Activated naive CD8-positive, alpha-beta T cell (primary cell): ENCODE measurements around the gene CD300A.

Experiments
- H3K27ac Mint-ChIP-seq: one replicate; pipeline ENCODE4 v1.8.0; 2021; ENCODE audit warnings: mixed read lengths
- H3K27me3 Mint-ChIP-seq: one replicate; pipeline ENCODE4 v1.8.0; 2021; ENCODE audit warnings: mixed read lengths
- H3K36me3 Mint-ChIP-seq: one replicate; pipeline ENCODE4 v1.8.0; 2021; ENCODE audit warnings: mixed read lengths
- H3K4me1 Mint-ChIP-seq: one replicate; pipeline ENCODE4 v1.8.0; 2021; ENCODE audit warnings: low read depth, mixed read lengths
- H3K4me3 Mint-ChIP-seq: one replicate; pipeline ENCODE4 v1.8.0; 2021; ENCODE audit warnings: mild to moderate bottlenecking, mixed read lengths
- H3K9me3 Mint-ChIP-seq: one replicate; pipeline ENCODE4 v1.8.0; 2021; ENCODE audit warnings: low read depth, mixed read lengths

The CD300A gene

GRCh38 chr17:74466111-74466827 is at the start of gene CD300A:
Gene CD300A, plus strand, starts transcription at chr17:74466634. Its CDS starts 70 bp downstream, at chr17:74466704.
- Mint-ChIP-seq H3K4me3 (peak within 1 kb of the TSS; percentile 77), H3K4me1 (peaks cover 25% of the 10 kb centered on the region), H3K27ac (peak within 1 kb of the TSS; percentile 72), H3K27me3 (no peaks in the 10 kb centered on the region), H3K36me3 (no peaks in the 10 kb centered on the region), H3K9me3 (no peaks in the 10 kb centered on the region)

GRCh38 chr17:74417178-74418045 is 49.0 kb upstream of the CD300A start:
- no peaks in the 10 kb centered on the region for H3K4me1 Mint-ChIP-seq
- H3K9me3 Mint-ChIP-seq: no peaks in the 10 kb centered on the region
- no peak overlapping the region for H3K27ac Mint-ChIP-seq
- no peaks in the 10 kb centered on the region for H3K27me3 Mint-ChIP-seq
- H3K4me3 Mint-ChIP-seq: no peak overlapping the region
- no peaks in the 10 kb centered on the region for H3K36me3 Mint-ChIP-seq

GRCh38 chr17:74419928-74420411 is 46.5 kb upstream of the CD300A start:
- no peaks in the 10 kb centered on the region for H3K27me3 Mint-ChIP-seq
- H3K4me1 Mint-ChIP-seq: no peaks in the 10 kb centered on the region
- H3K36me3 Mint-ChIP-seq: no peaks in the 10 kb centered on the region
- no peaks in the 10 kb centered on the region for H3K9me3 Mint-ChIP-seq
- H3K4me3 Mint-ChIP-seq: no peak overlapping the region
- H3K27ac Mint-ChIP-seq: no peak overlapping the region

- H3K27me3 Mint-ChIP-seq: no peaks in the 10 kb centered on the region
- no peak overlapping the region for H3K4me3 Mint-ChIP-seq
- no peak overlapping the region for H3K27ac Mint-ChIP-seq
- H3K36me3 Mint-ChIP-seq: no peaks in the 10 kb centered on the region
- H3K9me3 Mint-ChIP-seq: no peaks in the 10 kb centered on the region
- no peaks in the 10 kb centered on the region for H3K4me1 Mint-ChIP-seq
These were observed 42.3 kb upstream of the CD300A start for GRCh38 chr17:74424117-74424516.

- no peaks in the 10 kb centered on the region for H3K27me3 Mint-ChIP-seq
- H3K4me3 Mint-ChIP-seq: no peak overlapping the region
- H3K9me3 Mint-ChIP-seq: no peaks in the 10 kb centered on the region
- H3K27ac Mint-ChIP-seq: no peak overlapping the region
- H3K4me1 Mint-ChIP-seq: no peaks in the 10 kb centered on the region
- no peaks in the 10 kb centered on the region for H3K36me3 Mint-ChIP-seq
These were observed 41.8 kb upstream of the CD300A start for GRCh38 chr17:74424657-74425056.

- Mint-ChIP-seq H3K36me3 (no peaks in the 10 kb centered on the region), H3K4me3 (no peak overlapping the region), H3K27me3 (peaks cover 6% of the 10 kb centered on the region), H3K27ac (no peak overlapping the region), H3K4me1 (peaks cover 5% of the 10 kb centered on the region), H3K9me3 (no peaks in the 10 kb centered on the region)
These were observed 39.8 kb upstream of the CD300A start for GRCh38 chr17:74426551-74427047.

- Mint-ChIP-seq H3K4me1 (peaks cover 7% of the 10 kb centered on the region), H3K27me3 (peaks cover 6% of the 10 kb centered on the region), H3K36me3 (no peaks in the 10 kb centered on the region), H3K9me3 (no peaks in the 10 kb centered on the region), H3K4me3 (no peak overlapping the region), H3K27ac (no peak overlapping the region)
These were observed 39.2 kb upstream of the CD300A start for GRCh38 chr17:74427048-74427762.

GRCh38 chr17:74427763-74428153 is 38.7 kb upstream of the CD300A start:
- peaks cover 7% of the 10 kb centered on the region for H3K4me1 Mint-ChIP-seq
- H3K27me3 Mint-ChIP-seq: peaks cover 7% of the 10 kb centered on the region
- no peaks in the 10 kb centered on the region for H3K9me3 Mint-ChIP-seq
- no peaks in the 10 kb centered on the region for H3K36me3 Mint-ChIP-seq
- H3K27ac Mint-ChIP-seq: no peak overlapping the region
- no peak overlapping the region for H3K4me3 Mint-ChIP-seq

- no peak overlapping the region for H3K27ac Mint-ChIP-seq
- peak overlapping the region; percentile 42 for H3K4me3 Mint-ChIP-seq
- no peaks in the 10 kb centered on the region for H3K9me3 Mint-ChIP-seq
- H3K27me3 Mint-ChIP-seq: peaks cover 15% of the 10 kb centered on the region
- peaks cover 7% of the 10 kb centered on the region for H3K4me1 Mint-ChIP-seq
- no peaks in the 10 kb centered on the region for H3K36me3 Mint-ChIP-seq
These were observed 36.6 kb upstream of the CD300A start for GRCh38 chr17:74429604-74430384.

GRCh38 chr17:74430385-74430705 is 36.1 kb upstream of the CD300A start:
- Mint-ChIP-seq H3K4me1 (peaks cover 7% of the 10 kb centered on the region), H3K36me3 (no peaks in the 10 kb centered on the region), H3K27ac (no peak overlapping the region), H3K9me3 (no peaks in the 10 kb centered on the region), H3K27me3 (peaks cover 15% of the 10 kb centered on the region), H3K4me3 (peak overlapping the region; percentile 42)

- Mint-ChIP-seq H3K36me3 (no peaks in the 10 kb centered on the region), H3K27me3 (peaks cover 15% of the 10 kb centered on the region), H3K9me3 (no peaks in the 10 kb centered on the region), H3K4me1 (peaks cover 7% of the 10 kb centered on the region), H3K27ac (no peak overlapping the region), H3K4me3 (peak overlapping the region; percentile 69)
These were observed 35.5 kb upstream of the CD300A start for GRCh38 chr17:74430706-74431567.

- peaks cover 15% of the 10 kb centered on the region for H3K27me3 Mint-ChIP-seq
- H3K4me3 Mint-ChIP-seq: peak within 1 kb of the TSS; percentile 69
- no peaks in the 10 kb centered on the region for H3K36me3 Mint-ChIP-seq
- peaks cover 7% of the 10 kb centered on the region for H3K4me1 Mint-ChIP-seq
- no peak within 1 kb of the TSS for H3K27ac Mint-ChIP-seq
- no peaks in the 10 kb centered on the region for H3K9me3 Mint-ChIP-seq
These were observed 34.6 kb upstream of the CD300A start, which contains the start of gene GPRC5C for GRCh38 chr17:74431568-74432423. Gene GPRC5C, plus strand, starts transcription at chr17:74432088. Its CDS starts 7,689 bp downstream, at chr17:74439777.

- no peak overlapping the region for H3K4me3 Mint-ChIP-seq
- no peaks in the 10 kb centered on the region for H3K36me3 Mint-ChIP-seq
- H3K27me3 Mint-ChIP-seq: peaks cover 15% of the 10 kb centered on the region
- H3K27ac Mint-ChIP-seq: no peak overlapping the region
- no peaks in the 10 kb centered on the region for H3K9me3 Mint-ChIP-seq
- H3K4me1 Mint-ChIP-seq: peaks cover 7% of the 10 kb centered on the region
These were observed 34.1 kb upstream of the CD300A start for GRCh38 chr17:74432424-74432690.
